Measurements from ENCODE around the gene CACNB2.

- TF ChIP-seq CTCF (IDR thresholded peaks at IDR 0.05; ENCODE audit: low read depth, low read length) (no peak), POLR2A (IDR thresholded peaks at IDR 0.05; ENCODE audit: extremely low read depth, insufficient read length) (no peak)
These were observed 70.5 kb downstream of the CACNB2 start for GRCh38 chr10:18210711-18211110.

All from NB4 (cell line).